Stimulated activated CD8-positive, alpha-beta memory T cell treated with anti-CD3 and anti-CD28 coated beads, Interleukin-4, amount 100 ng/mL, for 48 hours (primary cell): ENCODE measurements around the gene HOXD1.

Experiments
- DNase-seq: peaks from one replicate; pipeline ENCODE4 v3.0.0-alpha.2; 2020

Gene HOXD1

DNA sequence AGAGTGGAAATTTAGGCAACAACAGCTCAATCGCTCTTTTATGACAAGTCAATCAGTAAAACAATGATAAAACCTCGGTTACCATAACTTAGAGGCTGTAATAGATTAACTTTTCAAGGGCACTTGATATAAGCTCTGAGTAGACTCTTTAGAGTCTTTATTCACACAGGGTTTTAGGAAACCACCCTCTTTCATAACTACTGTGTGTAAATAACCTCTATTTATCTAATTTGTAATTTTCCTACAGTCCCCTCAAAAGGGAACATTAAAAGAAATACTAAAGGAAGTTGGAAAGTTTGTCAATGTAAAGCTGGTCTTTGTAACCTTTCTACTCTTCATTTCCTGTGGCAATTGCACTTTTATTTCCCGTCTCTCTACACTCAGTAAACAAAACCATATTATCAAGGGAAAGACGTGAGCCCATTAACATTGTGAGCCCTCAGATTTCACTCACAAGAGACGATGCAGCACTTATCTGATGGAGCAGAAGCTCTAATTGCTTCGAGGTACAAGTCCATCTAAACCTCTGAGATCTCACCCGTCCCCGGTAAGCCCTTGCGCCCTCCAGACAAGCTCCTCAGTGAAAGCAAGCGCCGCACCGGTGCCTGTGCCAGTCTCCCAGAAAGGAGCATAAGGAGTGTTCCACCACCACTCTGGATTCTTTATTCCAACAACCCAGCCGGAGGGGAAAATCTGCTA, 1.1 kb upstream of the HOXD1 start:
- no peak for DNase-seq

DNA sequence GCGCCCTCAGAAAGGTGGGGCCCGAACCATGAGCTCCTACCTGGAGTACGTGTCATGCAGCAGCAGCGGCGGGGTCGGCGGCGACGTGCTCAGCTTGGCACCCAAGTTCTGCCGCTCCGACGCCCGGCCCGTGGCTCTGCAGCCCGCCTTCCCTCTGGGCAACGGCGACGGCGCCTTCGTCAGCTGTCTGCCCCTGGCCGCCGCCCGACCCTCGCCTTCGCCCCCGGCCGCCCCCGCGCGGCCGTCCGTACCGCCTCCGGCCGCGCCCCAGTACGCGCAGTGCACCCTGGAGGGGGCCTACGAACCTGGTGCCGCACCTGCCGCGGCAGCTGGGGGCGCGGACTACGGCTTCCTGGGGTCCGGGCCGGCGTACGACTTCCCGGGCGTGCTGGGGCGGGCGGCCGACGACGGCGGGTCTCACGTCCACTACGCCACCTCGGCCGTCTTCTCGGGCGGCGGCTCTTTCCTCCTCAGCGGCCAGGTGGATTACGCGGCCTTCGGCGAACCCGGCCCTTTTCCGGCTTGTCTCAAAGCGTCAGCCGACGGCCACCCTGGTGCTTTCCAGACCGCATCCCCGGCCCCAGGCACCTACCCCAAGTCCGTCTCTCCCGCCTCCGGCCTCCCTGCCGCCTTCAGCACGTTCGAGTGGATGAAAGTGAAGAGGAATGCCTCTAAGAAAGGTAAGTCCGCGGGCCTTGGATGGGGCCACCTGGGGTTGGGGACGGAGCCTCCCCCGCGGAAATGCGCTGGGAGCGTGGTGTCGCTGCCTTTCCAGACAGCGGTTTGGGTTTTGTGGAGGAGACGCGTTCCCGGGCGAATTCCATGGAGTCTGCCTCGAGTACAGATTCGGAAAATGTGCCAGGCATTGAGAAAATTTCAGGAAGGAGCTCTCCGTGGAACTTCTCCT, 559 bp downstream of the HOXD1 start:
- DNase-seq = no peak

DNA sequence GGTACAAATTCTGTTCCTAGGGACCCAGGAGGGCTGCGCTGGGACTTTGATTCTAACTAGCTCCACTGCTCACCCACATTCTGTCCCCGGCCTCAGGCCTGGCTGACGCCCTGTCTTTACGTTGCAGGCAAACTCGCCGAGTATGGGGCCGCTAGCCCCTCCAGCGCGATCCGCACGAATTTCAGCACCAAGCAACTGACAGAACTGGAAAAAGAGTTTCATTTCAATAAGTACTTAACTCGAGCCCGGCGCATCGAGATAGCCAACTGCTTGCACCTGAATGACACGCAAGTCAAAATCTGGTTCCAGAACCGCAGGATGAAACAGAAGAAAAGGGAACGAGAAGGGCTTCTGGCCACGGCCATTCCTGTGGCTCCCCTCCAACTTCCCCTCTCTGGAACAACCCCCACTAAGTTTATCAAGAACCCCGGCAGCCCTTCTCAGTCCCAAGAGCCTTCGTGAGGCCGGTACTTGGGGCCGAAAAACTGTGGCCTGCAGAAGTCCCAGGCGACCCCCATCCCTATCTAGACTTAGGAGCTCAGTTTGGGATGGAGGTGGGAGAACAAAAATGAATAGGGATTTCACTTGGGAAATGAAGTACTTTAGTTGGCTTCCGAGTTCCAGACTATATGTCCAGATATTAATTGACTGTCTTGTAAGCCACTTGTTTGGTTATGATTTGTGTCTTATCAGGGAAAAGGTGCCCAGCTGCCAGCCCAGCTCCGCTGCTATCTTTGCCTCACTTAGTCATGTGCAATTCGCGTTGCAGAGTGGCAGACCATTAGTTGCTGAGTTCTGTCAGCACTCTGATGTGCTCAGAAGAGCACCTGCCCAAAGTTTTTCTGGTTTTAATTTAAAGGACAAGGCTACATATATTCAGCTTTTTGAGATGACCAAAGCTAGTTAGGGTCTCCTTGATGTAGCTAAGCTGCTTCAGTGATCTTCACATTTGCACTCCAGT, 1.5 kb downstream of the HOXD1 start:
- DNase-seq = no peak

DNA sequence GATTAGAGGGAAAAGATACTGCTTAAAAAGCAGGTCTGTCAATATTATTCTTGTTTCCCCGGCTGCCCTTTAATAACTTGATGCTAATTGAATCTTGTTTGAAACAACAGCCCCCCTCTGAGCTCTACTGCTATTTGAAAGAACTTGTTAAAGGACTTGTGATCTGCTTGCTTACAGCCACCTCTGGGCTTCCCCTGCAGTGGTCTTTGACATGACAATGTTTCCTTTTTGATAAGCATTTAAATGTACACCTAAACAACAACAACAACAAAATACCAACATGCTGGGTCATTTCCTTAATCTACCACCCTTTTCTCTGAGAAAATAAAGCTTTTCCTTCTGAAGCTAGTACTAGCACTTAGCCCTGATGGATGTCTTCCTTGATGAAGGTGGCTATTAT, 3.9 kb downstream of the HOXD1 start:
- DNase-seq = no peak

DNA sequence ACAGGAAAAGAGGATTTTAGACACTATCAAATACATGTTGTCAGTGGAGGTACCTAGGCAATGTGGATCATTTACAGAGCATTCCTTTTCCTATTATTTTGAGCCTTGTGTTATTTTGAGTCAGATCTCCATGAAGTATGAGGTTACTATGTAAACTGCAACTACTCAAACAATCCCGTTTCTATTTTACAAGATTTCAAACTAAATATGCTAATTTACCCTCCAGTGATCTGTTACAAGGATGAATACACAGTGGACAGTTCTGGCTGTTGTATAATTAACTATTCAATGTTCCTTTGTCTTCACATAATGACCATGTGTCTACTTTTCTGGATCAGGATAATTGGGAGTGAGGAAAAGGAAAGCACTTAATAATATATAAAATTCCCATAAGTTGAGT, 4.6 kb downstream of the HOXD1 start:
- DNase-seq = no peak

DNA sequence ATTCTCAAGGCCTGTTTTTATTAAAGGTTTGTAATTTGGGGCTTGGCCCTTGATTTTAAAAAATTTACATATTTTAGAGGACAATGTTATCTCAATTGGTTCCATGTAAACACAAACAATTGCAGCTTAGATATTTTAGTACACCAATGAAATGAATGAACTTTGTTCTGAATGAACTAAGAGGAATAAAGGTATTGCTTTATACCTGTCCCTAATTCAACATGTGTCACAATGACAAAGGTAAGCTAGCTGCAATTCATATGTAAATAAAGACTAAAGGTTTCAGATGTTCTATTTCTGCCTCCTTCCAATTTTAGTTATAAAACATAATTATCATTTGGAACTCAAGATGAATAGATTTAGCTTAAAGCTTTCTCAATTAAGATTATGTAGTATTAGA, 11.4 kb downstream of the HOXD1 start:
- DNase-seq = no peak

DNA sequence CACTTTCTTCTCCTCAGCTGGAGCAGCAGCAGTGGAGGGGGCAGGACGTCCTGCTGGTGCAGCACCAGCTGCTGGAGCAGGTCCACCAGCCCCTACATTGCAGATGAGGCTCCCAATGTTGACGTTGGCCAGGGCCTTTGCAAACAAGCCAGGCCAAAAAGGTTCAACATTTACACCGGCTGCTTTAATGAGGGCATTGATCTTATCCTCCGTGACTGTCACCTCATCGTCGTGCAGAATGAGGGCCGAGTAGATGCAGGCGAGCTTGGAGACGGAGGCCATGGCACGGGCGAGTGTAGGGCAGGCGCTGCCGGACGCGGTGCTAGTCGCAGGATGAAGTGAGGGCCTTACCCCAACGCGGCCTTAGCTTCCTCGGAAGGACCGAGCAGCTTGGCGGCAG, 12.5 kb downstream of the HOXD1 start:
- DNase-seq = no peak

DNA sequence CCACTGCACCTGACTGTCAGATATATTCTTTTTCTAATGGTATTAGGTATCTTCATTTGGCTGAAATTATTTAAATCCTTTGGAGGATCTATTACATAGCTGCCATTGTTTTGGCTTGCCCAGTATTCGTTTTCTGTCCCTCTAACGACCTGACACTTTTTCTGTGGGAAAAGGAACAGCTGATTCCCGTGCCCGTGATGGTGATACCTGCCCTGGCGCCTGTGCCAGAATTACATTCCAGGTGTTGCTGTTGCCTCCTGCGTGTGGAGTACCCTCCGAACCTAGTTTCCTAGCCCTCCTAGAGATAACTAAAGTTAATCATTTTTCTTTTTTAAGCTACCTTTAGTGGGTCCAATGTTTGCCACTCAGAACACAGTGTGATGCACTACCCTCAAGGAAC, 14.0 kb downstream of the HOXD1 start:
- DNase-seq = no peak

DNA sequence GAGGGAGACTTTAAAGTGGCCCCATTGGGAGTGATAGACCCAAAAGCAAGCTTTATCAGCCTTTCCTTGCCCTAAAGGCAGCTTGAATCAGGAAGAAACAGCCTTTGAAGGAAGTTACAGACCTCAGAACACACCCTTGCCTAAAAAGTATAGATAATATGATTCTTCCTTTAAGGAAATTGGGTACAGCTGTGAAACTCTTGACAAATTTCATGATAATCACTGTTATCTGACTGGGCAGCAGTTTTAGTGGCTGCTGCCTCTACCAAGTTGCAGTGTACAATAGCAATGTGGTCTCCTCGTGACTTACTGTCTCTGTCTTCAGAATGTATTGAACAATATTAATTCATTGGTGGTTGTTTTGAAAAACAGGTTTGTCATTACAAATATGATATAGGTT, 16.7 kb downstream of the HOXD1 start:
- no peak for DNase-seq

DNA sequence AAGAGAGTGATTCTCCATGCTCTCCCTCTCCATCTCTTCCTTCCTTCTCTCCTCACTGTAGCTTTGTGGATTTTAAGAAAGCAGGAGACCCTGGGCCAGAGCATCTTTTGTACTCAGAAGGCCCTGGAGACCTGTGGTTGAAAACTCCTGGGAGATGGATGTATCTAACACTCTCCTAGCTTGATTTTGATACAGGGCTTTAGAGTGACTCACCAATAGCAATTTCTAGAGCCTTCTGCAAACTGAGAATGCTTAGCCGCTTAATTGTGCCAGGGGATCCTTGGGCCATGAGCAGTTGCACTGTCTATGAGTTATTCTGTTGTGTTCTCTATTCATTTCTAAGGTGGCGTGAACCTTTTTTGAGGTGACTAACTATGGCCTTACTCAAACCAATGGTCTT, 17.7 kb downstream of the HOXD1 start:
- no peak for DNase-seq

DNA sequence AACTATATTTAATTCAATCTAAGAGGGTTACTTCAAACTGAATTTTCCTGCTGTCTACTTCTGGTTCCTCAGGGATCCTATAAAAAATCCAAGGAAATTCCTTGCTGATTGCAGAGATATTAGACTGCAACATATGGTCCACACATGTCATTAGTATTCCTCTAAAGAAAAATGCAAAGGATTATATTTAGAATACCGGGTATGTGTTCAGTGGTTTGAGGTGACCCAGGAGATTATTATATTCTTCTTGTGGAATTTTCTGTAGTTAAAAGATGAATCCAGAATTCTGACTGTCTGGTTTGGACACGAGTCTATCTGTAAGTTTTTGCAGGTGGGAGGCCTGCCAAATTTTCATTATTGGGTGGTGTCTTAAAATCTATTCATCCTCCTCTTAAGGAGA, 18.2 kb downstream of the HOXD1 start:
- DNase-seq = no peak

DNA sequence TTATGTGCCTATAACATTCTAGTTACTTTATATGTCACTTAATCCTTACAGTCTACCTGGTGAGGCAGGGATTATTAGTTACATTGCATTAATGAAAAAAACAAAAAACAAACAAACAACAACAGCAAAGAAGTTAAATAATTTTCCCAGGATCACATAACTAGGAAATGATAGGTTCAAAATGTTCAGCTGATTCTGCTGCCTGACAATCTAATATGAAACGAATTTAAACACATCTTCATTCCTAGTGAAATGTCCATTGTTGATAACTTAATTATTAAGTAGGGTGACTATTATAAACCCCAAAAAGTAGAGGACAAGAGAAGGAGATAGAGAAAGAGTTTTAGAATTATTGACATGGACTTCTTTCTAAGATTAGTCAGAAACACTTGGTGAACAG, 22.6 kb downstream of the HOXD1 start:
- no peak for DNase-seq

DNA sequence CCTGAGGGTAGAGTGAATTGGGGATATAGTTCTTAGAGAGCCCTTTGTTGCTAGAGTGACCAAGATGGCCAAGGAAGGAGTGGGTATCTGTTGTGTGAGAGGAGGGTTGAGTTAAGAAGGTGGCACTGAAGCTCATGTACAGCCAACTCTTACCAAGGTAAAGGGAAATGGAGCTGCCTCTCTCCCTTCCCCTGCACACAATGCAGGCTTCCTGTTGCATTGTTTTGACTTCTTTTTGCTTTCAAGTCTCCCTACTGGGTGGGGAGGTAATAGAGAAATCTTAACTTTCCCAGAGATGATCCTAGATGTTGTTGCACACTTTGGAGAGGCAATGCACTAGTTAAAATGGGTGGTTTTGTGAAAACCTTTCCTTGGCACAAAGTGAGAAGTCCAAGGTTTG, 23.8 kb downstream of the HOXD1 start:
- no peak for DNase-seq

DNA sequence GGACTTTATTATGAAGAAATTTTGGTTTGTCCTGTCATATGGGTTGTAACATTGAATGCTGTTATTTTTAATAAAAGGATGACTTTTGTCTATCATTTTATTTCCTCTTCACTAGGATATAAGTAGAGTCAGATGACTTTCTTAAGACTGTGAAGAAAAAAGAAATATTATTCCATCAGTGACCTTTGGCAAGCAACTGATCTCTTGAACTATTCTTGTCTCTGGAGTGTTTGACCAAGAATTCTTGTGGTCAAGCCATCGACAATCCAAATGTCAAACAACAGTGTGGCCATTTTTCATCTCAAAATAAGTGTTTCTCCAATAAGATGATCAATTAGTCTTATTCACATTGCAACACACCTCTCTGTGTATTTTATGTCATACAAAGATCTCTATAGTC, 24.9 kb downstream of the HOXD1 start:
- no peak for DNase-seq

DNA sequence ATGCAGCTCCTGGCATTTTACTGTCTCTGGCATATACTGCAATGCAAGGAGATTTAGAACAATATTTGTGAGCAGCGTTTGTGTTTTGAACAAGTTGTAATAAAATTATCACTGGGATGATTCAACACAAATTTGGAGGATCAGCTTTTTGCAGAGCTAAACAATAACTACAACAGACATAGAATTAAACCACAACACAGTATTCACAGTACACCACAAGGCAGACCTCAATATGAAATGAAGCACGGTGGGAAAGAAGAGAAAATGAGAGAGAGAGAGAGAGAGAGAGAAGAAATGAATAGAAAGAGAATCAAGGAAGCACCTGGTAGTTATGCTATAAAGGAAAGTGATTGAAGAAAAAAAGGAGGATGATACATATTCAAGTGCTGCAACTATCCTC, 39.4 kb downstream of the HOXD1 start:
- DNase-seq = no peak

DNA sequence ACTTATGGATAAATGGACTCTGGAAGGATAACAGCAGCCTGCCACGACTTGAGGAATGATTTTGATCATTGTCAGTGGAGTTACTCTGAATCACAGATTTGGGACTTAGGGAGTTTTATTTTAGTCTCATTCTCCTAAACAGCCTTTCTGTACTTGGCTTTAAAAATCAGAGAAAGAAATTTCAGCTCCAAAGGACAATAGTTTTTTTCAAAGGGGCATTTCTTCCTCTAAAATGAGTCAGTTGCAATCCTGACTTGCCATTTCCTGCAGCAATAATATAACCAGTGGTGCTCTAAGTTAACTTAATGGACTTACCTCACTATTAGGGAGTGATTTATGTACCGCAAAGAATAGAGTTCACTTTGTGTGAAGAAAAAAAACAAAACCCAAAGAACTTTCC, 45.7 kb downstream of the HOXD1 start:
- no peak for DNase-seq

DNA sequence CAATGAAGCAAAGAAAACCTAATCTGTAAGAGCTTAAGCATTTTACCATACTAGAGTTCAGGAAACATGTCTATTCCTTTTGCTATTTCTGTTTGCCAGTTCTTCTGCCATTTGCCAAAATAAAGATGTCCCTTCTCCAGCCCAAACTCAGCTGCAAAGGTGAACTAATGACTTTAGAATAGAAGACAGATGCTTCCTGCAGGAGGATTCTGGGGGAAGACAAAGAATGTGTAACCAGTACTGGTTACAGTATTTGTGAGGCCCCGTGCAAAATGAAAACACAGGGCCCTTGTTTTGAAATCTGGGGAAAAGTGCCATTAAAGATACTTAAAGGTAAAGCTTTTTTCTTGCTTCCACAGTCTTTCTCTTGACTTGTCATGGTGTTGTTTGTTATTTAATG, 46.5 kb downstream of the HOXD1 start:
- no peak for DNase-seq

DNA sequence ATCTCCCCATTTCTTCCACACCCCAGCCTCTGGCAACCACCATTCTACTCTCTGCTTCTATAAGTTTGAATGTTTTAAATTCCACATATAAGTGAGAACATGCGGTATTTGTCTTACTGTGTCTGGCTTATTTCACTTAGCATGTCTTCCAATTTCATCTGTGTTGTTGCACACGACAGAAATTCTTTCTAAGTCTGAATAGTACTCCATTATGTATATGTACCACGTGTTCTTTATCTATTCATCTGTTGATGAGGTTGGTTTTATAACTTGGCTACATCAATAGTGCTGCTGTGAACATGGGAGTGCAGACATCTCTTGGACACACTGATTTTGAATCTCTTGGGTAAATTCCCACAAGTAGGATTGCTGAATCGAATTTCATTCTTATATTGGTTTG, 49.0 kb downstream of the HOXD1 start:
- no peak for DNase-seq

DNA sequence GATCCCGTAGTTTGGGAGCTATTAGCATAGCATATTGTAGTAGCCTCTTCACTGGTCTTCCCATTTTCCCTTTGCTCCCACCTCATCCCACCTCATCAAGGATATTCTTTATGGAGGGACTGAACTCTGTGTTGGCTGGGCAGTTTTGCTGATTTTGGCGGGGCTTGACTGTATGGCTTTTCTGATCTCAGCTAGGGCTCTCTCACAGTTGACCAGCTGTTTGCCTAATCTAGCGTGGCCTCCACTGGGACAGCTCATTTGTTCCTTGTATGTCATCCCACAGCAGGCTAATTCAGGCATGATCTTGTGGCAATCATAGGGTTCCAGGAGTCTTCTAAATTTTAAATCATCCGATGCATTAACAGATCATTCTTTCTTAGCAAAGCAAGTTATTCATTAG, 50.6 kb downstream of the HOXD1 start:
- DNase-seq = no peak

DNA sequence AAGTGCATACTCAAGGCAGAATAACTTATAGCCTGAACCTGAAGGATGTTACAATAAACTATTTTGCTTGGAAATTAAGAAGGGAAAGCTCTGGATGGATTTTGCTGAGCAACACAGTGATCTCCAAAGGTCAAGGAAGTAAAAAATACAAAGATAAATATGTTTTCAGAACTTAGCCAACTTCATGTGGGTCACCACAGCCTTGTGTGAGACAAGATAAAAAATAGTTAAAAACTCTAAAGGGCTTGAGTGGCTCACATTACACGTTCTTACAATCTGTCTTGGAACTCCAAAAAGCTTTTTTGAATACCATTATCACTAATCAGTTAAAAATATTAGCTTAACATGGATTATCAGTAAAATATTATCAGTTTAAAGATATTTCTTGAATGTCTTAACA, 51.8 kb downstream of the HOXD1 start:
- DNase-seq = no peak
